Measurements from ENCODE around the gene BCL2L13.

- TF ChIP-seq POLR2A (IDR thresholded peaks at IDR 0.05): no peak
- TF ChIP-seq CTCF (IDR thresholded peaks at IDR 0.05): no peak
These were observed 2.7 kb downstream of the BCL2L13 start for GRCh38 chr22:17641269-17641668.
